SKM-1 (cell line): Measurements from ENCODE around the gene SPRY1.

Experiments used
- DNase-seq: peaks from one replicate; lab custom pipeline; 2025; ENCODE audit not compliant: unreplicated experiment; lab: John Stamatoyannopoulos, UW

Gene SPRY1

GRCh38 chr4:123396307-123397143, at the start of gene SPRY1:
SPRY1 (plus strand) TSS chr4:123396795; CDS start chr4:123401592, 4,797 bp downstream.
- DNase-seq: peak; percentile 85

GRCh38 chr4:123346951-123347350, 49.6 kb upstream of the SPRY1 start:
- DNase-seq: no peak

GRCh38 chr4:123348946-123349345, 47.6 kb upstream of the SPRY1 start:
- DNase-seq: no peak

GRCh38 chr4:123349421-123350190, 47.0 kb upstream of the SPRY1 start:
- DNase-seq: no peak

GRCh38 chr4:123350191-123350544, 46.4 kb upstream of the SPRY1 start:
- DNase-seq: no peak

- DNase-seq: no peak
These were observed 45.9 kb upstream of the SPRY1 start for GRCh38 chr4:123350726-123351125.

GRCh38 chr4:123351713-123352112, 44.9 kb upstream of the SPRY1 start:
- DNase-seq: no peak

GRCh38 chr4:123352240-123352945, 44.2 kb upstream of the SPRY1 start:
- DNase-seq: no peak

- no peak for DNase-seq
These were observed 43.6 kb upstream of the SPRY1 start for GRCh38 chr4:123352966-123353365.

GRCh38 chr4:123353656-123354055, 42.9 kb upstream of the SPRY1 start:
- DNase-seq: no peak

- DNase-seq: no peak
These were observed 41.9 kb upstream of the SPRY1 start for GRCh38 chr4:123354701-123355100.

- DNase-seq: no peak
These were observed 39.7 kb upstream of the SPRY1 start for GRCh38 chr4:123356921-123357320.

GRCh38 chr4:123359449-123360315, 36.9 kb upstream of the SPRY1 start:
- DNase-seq: no peak

GRCh38 chr4:123361195-123361861, 35.3 kb upstream of the SPRY1 start:
- DNase-seq: no peak

- DNase-seq: no peak
These were observed 34.5 kb upstream of the SPRY1 start for GRCh38 chr4:123362103-123362502.

- no peak for DNase-seq
These were observed 32.9 kb upstream of the SPRY1 start for GRCh38 chr4:123363729-123364128.

- no peak for DNase-seq
These were observed 31.7 kb upstream of the SPRY1 start for GRCh38 chr4:123364906-123365305.

- no peak for DNase-seq
These were observed 31.2 kb upstream of the SPRY1 start for GRCh38 chr4:123365412-123365811.

- no peak for DNase-seq
These were observed 30.3 kb upstream of the SPRY1 start for GRCh38 chr4:123366144-123366748.

- no peak for DNase-seq
These were observed 17.8 kb upstream of the SPRY1 start for GRCh38 chr4:123378794-123379193.
